Prostate gland (tissue), 2 donors: Measurements from ENCODE around the gene WDR18. TPM values are rescaled to one million over a fixed set of nuclear protein-coding genes. Genes with fewer than 3 reads are reported as not detected.

ENCODE experiments used
- DNase-seq: peaks from one replicate; pipeline ENCODE4 v3.0.0-alpha.2; 2019; ENCODE audit warnings: low spot score
- H3K27ac ChIP-seq, 2 donors: fragments of 200-600 bp; sonication (generic); 2 replicates each; pipeline ENCODE4 v1.5.1; 2017 to 2019
- H3K27me3 ChIP-seq: fragments of 200-600 bp; sonication (generic); replicated peaks from 2 replicates; pipeline ENCODE4 v1.5.1; 2019; ENCODE audit not compliant: insufficient read depth
- H3K36me3 ChIP-seq, 2 donors: fragments of 200-600 bp; sonication (generic); 1 replicate in 1 of 2; 2 replicates in 1 of 2; pipeline versions ENCODE4 v1.5.1 to v1.8.1; 2017 to 2019
- H3K4me1 ChIP-seq: fragments of 200-600 bp; sonication (generic); replicated peaks from 2 replicates; pipeline ENCODE4 v1.5.1; 2019
- H3K4me3 ChIP-seq, 2 donors: fragments of 200-600 bp; sonication (generic); 2 replicates each; pipeline ENCODE4 v1.5.1; 2017 to 2019
- H3K9me3 ChIP-seq: fragments of 200-600 bp; sonication (generic); 2 replicates; pipeline ENCODE4 v1.5.1; 2017
- CTCF ChIP-seq, 4 experiments: fragments of 200-600 bp in 2 of 4; fragments of 450-650 bp in 2 of 4; sonication (generic) in 2 of 4; IDR thresholded peaks; 1 replicate in 3 of 4; 2 replicates in 1 of 4; pipeline ENCODE4 v1.5.1; 2016 to 2019; ENCODE audit warnings: antibody characterized with exemption in 4 of 4, mild to moderate bottlenecking in 2 of 4, moderate library complexity in 2 of 4
- POLR2A ChIP-seq: fragments of 450-650 bp; IDR thresholded peaks from one replicate; pipeline ENCODE4 v1.6.1; 2016; ENCODE audit warnings: antibody characterized with exemption, mild to moderate bottlenecking
- POLR2AphosphoS5 ChIP-seq: sonication (generic); formaldehyde crosslinking; IDR thresholded peaks from one replicate; pipeline ENCODE4 v1.6.1; 2017; ENCODE audit warnings: antibody characterized with exemption
- WGBS: methylation state at CpG from one replicate; pipeline ENCODE4 v1.1.5; 2018; 5-methylcytosine and 5-hydroxymethylcytosine counted together
- intact Hi-C: fragments of 100-400 bp; cut with DNase I; formaldehyde crosslinking; loops from one replicate; pipeline ENCODE4 v1.14.2; 2022
- total RNA-seq, 2 donors: library from RNA; depleted of rRNA; stranded (reverse); fragments of >200 nt; gene quantifications; one replicate each; pipeline ENCODE4 v1.1.0, GENCODE V29; 2016

The WDR18 gene
- total RNA-seq, 2 donors from 2014 or later, result 35.0 to 94.8 TPM

GRCh38 chr19:1009041-1009980 lies 25.2 kb downstream of the WDR18 start:
- Histone ChIP-seq H3K36me3 (peaks cover 6 to 23% of the 10 kb centered on the region in 2 donors), H3K4me3 (no peak overlapping the region), H3K27ac (no peak overlapping the region), H3K4me1 (no peaks in the 10 kb centered on the region), H3K9me3 (no peaks in the 10 kb centered on the region), H3K27me3 (no peaks in the 10 kb centered on the region)
- DNase-seq, result no peak
- intact Hi-C loops, result no loop called here
- no peak for TF ChIP-seq CTCF (IDR thresholded peaks at IDR 0.05)
- no peak for TF ChIP-seq POLR2AphosphoS5
- TF ChIP-seq POLR2A, result no peak
- 81% methylated on average over 92 of the region's 92 CpGs for WGBS

- Histone ChIP-seq H3K27me3 (no peaks in the 10 kb centered on the region), H3K4me3 (no peak overlapping the region), H3K36me3 (peaks cover 6 to 23% of the 10 kb centered on the region in 2 donors), H3K27ac (no peak overlapping the region), H3K4me1 (no peaks in the 10 kb centered on the region), H3K9me3 (no peaks in the 10 kb centered on the region)
- WGBS, result 82% methylated on average over 27 of the region's 29 CpGs
- intact Hi-C loops, result no loop called here
- DNase-seq, result no peak
- TF ChIP-seq CTCF (IDR thresholded peaks at IDR 0.05) (no peak), POLR2A (no peak), POLR2AphosphoS5 (no peak)
These were observed 25.9 kb downstream of the WDR18 start for GRCh38 chr19:1009981-1010538.

GRCh38 chr19:1010586-1011510 lies 26.7 kb downstream of the WDR18 start:
- H3K27ac ChIP-seq, result no peak overlapping the region

GRCh38 chr19:1011831-1012333 lies 27.7 kb downstream of the WDR18 start:
- DNase-seq, result no peak
- H3K4me1 ChIP-seq, result peaks cover 14% of the 10 kb centered on the region
- H3K27ac ChIP-seq, result no peak overlapping the region
- H3K4me3 ChIP-seq, result no peak overlapping the region
- 93% methylated on average over 30 of the region's 36 CpGs for WGBS
- no peaks in the 10 kb centered on the region for H3K9me3 ChIP-seq
- H3K27me3 ChIP-seq, result no peaks in the 10 kb centered on the region
- peaks cover 6 to 23% of the 10 kb centered on the region in 2 donors for H3K36me3 ChIP-seq
- TF ChIP-seq POLR2A (no peak), POLR2AphosphoS5 (no peak), CTCF (IDR thresholded peaks at IDR 0.05) (no peak)
- intact Hi-C loops, result no loop called here

More at GRCh38 chr19:1010586-1011510, 26.7 kb downstream of the WDR18 start:
- no peak for DNase-seq
- H3K27me3 ChIP-seq, result no peaks in the 10 kb centered on the region
- H3K4me1 ChIP-seq, result peaks cover 4% of the 10 kb centered on the region
- intact Hi-C loops, result no loop called here
- H3K4me3 ChIP-seq, result no peak overlapping the region
- TF ChIP-seq POLR2AphosphoS5, result no peak
- TF ChIP-seq POLR2A, result no peak
- TF ChIP-seq CTCF (IDR thresholded peaks at IDR 0.05), result no peak
- WGBS, result 92% methylated on average over 53 of the region's 56 CpGs
- H3K36me3 ChIP-seq, result peaks cover 6 to 23% of the 10 kb centered on the region in 2 donors
- H3K9me3 ChIP-seq, result no peaks in the 10 kb centered on the region
